ENCODE data around the gene SRP72. TPM values are rescaled to one million over a fixed set of nuclear protein-coding genes. Genes with fewer than 3 reads are reported as not detected.
A peak's percentile ranks its signal among the peaks of the same experiment; 100 is the strongest.

Gene SRP72
- total and polyA plus RNA-seq, 2 of the 8 experiments (the other 6 are each of a cell fraction or from before 2014, with no cell fraction given): 37.7 to 144 TPM

- Histone ChIP-seq H2BK20ac (ENCODE audit: low read length) (no peak overlapping the region), H3K4me1 (replicated peaks in 1 of 4; ENCODE audit: control insufficient read depth in 3 of 4, insufficient read depth in 4 of 4, low read length in 3 of 4) (peaks cover 0 to 3% (median 2%) of the 10 kb centered on the region in 4 experiments; a peak in 4 of 7 replicates), H4K20me1 (replicated peaks in 1 of 2; ENCODE audit: control insufficient read depth in 1 of 2, insufficient read depth in 2 of 2, low read length in 2 of 2) (no peaks in the 10 kb centered on the region), H4K5ac (ENCODE audit: insufficient read length, low read depth, low read length) (no peak overlapping the region), H3K79me1 (ENCODE audit: low read depth, low read length) (no peaks in the 10 kb centered on the region), H3K18ac (ENCODE audit: extremely low read depth, low read length) (no peak overlapping the region), H2BK15ac (ENCODE audit: low read length) (no peak overlapping the region), H2AK5ac (ENCODE audit: low read depth, low read length) (no peak overlapping the region), H2BK5ac (ENCODE audit: low read depth, low read length) (no peak overlapping the region), H3K36me3 (ENCODE audit: control insufficient read depth in 2 of 4, insufficient read depth in 4 of 4, low read length in 3 of 4) (no peaks in the 10 kb centered on the region), H2BK12ac (ENCODE audit: low read depth, low read length) (no peak overlapping the region), H4K91ac (replicated peaks; ENCODE audit: insufficient read length, low read length) (no peak overlapping the region), H3K23me2 (ENCODE audit: low read depth, low read length) (peaks cover 4% of the 10 kb centered on the region; the same call in 1 of the 2 replicates), H4K8ac (ENCODE audit: extremely low read depth, insufficient read depth, low read length) (no peak overlapping the region), H3K14ac (ENCODE audit: insufficient read length) (no peak overlapping the region), H3K27me3 (replicated peaks in 1 of 4; ENCODE audit: control insufficient read depth in 3 of 4, extremely low read depth in 1 of 4, insufficient read depth in 3 of 4, low read length in 3 of 4) (peaks cover 3 to 11% (median 9%) of the 10 kb centered on the region in 4 experiments), H3K56ac (replicated peaks; ENCODE audit: insufficient read length, low read depth, low read length) (no peak overlapping the region), H3K4me2 (ENCODE audit: insufficient read depth in 1 of 2, low read depth in 2 of 2, low read length in 2 of 2) (no peak overlapping the region), H3K9me3 (ENCODE audit: insufficient read depth in 2 of 2, low read depth in 1 of 2, low read length in 1 of 2) (no peaks in the 10 kb centered on the region), H3K27ac (ENCODE audit: low read depth, low read length) (no peak overlapping the region), H2AFZ (ENCODE audit: low read length) (no peak overlapping the region), H3K4me3 (ENCODE audit: extremely low read depth in 1 of 4, insufficient read depth in 2 of 4, low read depth in 3 of 4, low read length in 4 of 4) (no peak overlapping the region), H3K4ac (replicated peaks; ENCODE audit: insufficient read length, low read depth, low read length) (no peak overlapping the region), H3K23ac (ENCODE audit: insufficient read length) (no peak overlapping the region), H2BK120ac (replicated peaks; ENCODE audit: low read depth, low read length) (no peak overlapping the region), H3K79me2 (ENCODE audit: control insufficient read depth in 1 of 2, insufficient read depth in 2 of 2, low read length in 2 of 2) (no peaks in the 10 kb centered on the region), H3K9ac (replicated peaks in 1 of 4; ENCODE audit: extremely low read depth in 1 of 4, low read depth in 3 of 4, low read length in 3 of 4) (no peak overlapping the region)
- DNase-seq (ENCODE audit: low read depth in 1 of 2, low spot score in 2 of 2): no peak
- POLR2A ChIA-PET (ENCODE audit: partially characterized antibody): interaction anchor here (0.6 kb wide), 1 partner anchor 342 kb away, joined by 4 read pairs; no protein-coding TSS in a partner anchor
- CTCF ChIA-PET (ENCODE audit: partially characterized antibody): interaction anchor here (0.9 to 1.4 kb wide), 2 partner anchors 33 to 34 kb away, joined by 3 to 4 read pairs; no protein-coding TSS in a partner anchor
- FAIRE-seq: peak; percentile 7
- TF ChIP-seq CTBP2 (IDR thresholded peaks at IDR 0.05; ENCODE audit: borderline replicate concordance, insufficient read depth, insufficient read length, low read length): no peak
- no peak for TF ChIP-seq KDM4A (IDR thresholded peaks at IDR 0.05; ENCODE audit: low read depth, low read length, severe bottlenecking)
- TF ChIP-seq EGR1 (IDR thresholded peaks at IDR 0.05; ENCODE audit: borderline replicate concordance, low read depth, low read length): no peak
- TF ChIP-seq POLR2A (IDR thresholded peaks at IDR 0.05; ENCODE audit: control extremely low read depth in 1 of 2, low read depth in 2 of 2, low read length in 2 of 2): no peak
- TF ChIP-seq E2F6 (IDR thresholded peaks at IDR 0.05): no peak
- no peak for TF ChIP-seq RAD21 (IDR thresholded peaks at IDR 0.05 in 1 of 2, conservative IDR thresholded peaks at IDR 0.05 in 1 of 2; ENCODE audit: low read depth in 2 of 2, low read length in 2 of 2)
- no peak for TF ChIP-seq HDAC6 (IDR thresholded peaks at IDR 0.05; ENCODE audit: low read depth, low read length)
- no peak for TF ChIP-seq ASH2L (IDR thresholded peaks at IDR 0.05; ENCODE audit: low read length)
- TF ChIP-seq GABPA (IDR thresholded peaks at IDR 0.05; ENCODE audit: borderline replicate concordance, insufficient read depth, low read length): no peak
- no peak for TF ChIP-seq CEBPB (IDR thresholded peaks at IDR 0.05; ENCODE audit: low read depth, low read length)
- TF ChIP-seq CBX8 (IDR thresholded peaks at IDR 0.05; ENCODE audit: borderline replicate concordance, low read depth, low read length): no peak
Observed at GRCh38 chr4:56511098-56511497, 43.7 kb downstream of the SRP72 start.
